Tibial nerve (tissue), 4 donors: ENCODE results near the gene TRMU. TPM values are rescaled to one million over a fixed set of nuclear protein-coding genes. Genes with fewer than 3 reads are reported as not detected.
A peak's percentile ranks its signal among the peaks of the same experiment; 100 is the strongest.

Experiments
- DNase-seq, 2 donors: peaks; one replicate each; pipeline ENCODE4 v3.0.0-alpha.2; 2019; ENCODE audit warnings: low spot score in 2 of 2
- H3K27ac ChIP-seq, 4 donors: fragments of 200-600 bp; sonication (generic) in 3 of 4; one replicate each; pipeline ENCODE4 v1.5.1; 2017 to 2019; ENCODE audit warnings: mild to moderate bottlenecking in 1 of 4
- H3K27me3 ChIP-seq, 2 donors: fragments of 200-600 bp; sonication (generic) in 1 of 2; one replicate each; pipeline versions ENCODE4 v1.5.1 to v1.6.0; 2017 to 2019
- H3K36me3 ChIP-seq, 3 donors: fragments of 200-600 bp; sonication (generic); one replicate each; pipeline ENCODE4 v1.5.1; 2018 to 2019
- H3K4me1 ChIP-seq, 4 donors: fragments of 200-600 bp; sonication (generic) in 3 of 4; one replicate each; pipeline ENCODE4 v1.5.1; 2017 to 2019
- H3K4me3 ChIP-seq, 4 donors: fragments of 200-600 bp; sonication (generic) in 3 of 4; one replicate each; pipeline ENCODE4 v1.5.1; 2017 to 2019; ENCODE audit warnings: mild to moderate bottlenecking in 1 of 4, moderate library complexity in 1 of 4
- H3K9me3 ChIP-seq, 4 donors: fragments of 200-600 bp; sonication (generic) in 3 of 4; one replicate each; pipeline ENCODE4 v1.5.1; 2017 to 2019
- CTCF ChIP-seq, 5 experiments: fragments of 200-600 bp in 3 of 5; fragments of 450-650 bp in 2 of 5; sonication (generic) in 3 of 5; IDR thresholded peaks; one replicate each; pipeline ENCODE4 v1.5.1; 2016 to 2019; ENCODE audit warnings: antibody characterized with exemption in 5 of 5, mild to moderate bottlenecking in 3 of 5, moderate library complexity in 2 of 5
- EP300 ChIP-seq, 2 donors: sonication (generic); formaldehyde crosslinking; IDR thresholded peaks; one replicate each; pipeline ENCODE4 v1.6.1; 2017; ENCODE audit warnings: antibody characterized with exemption in 2 of 2, mild to moderate bottlenecking in 1 of 2
- POLR2A ChIP-seq, 2 donors: fragments of 450-650 bp; IDR thresholded peaks; one replicate each; pipeline ENCODE4 v1.6.1; 2017; ENCODE audit warnings: antibody characterized with exemption in 2 of 2, mild to moderate bottlenecking in 2 of 2, moderate library complexity in 2 of 2
- WGBS, 2 donors: methylation state at CpG; one replicate each; pipeline ENCODE4 v1.1.5; 2018; 5-methylcytosine and 5-hydroxymethylcytosine counted together
- total RNA-seq, 4 donors: library from RNA; depleted of rRNA; stranded (reverse); fragments of >200 nt; gene quantifications; one replicate each; pipeline ENCODE4 v1.1.0, GENCODE V29; 2016

The TRMU gene
- total RNA-seq, 4 donors from 2014 or later, result 50.0 to 85.3 (median 64.5) TPM

- Histone ChIP-seq H3K4me3 (no peak overlapping the region), H3K4me1 (peaks cover 0 to 14% (median 0%) of the 10 kb centered on the region in 4 donors), H3K27me3 (no peaks in the 10 kb centered on the region), H3K36me3 (peaks cover 4 to 100% (median 7%) of the 10 kb centered on the region in 3 donors), H3K9me3 (peaks cover 0 to 9% (median 0%) of the 10 kb centered on the region in 4 donors), H3K27ac (peak overlapping the region in 1 of 4 donors; percentile 35)
- no peak for TF ChIP-seq EP300 (IDR thresholded peaks at IDR 0.05)
- no peak for TF ChIP-seq CTCF (IDR thresholded peaks at IDR 0.05)
- no peak for TF ChIP-seq POLR2A (IDR thresholded peaks at IDR 0.05)
- no peak for DNase-seq
- 88 to 93% methylated on average over 4 to 5 of the region's 7 CpGs for WGBS, 2 donors
These were observed 46.7 kb upstream of the TRMU start for GRCh38 chr22:46288846-46289243.

GRCh38 chr22:46289244-46289891, 46.1 kb upstream of the TRMU start:
- 80 to 93% methylated on average over 18 to 24 of the region's 33 CpGs for WGBS, 2 donors
- H3K27me3 ChIP-seq, result no peaks in the 10 kb centered on the region
- DNase-seq, result no peak
- peaks cover 0 to 14% (median 0%) of the 10 kb centered on the region in 4 donors for H3K4me1 ChIP-seq
- TF ChIP-seq CTCF (IDR thresholded peaks at IDR 0.05), result no peak
- TF ChIP-seq POLR2A (IDR thresholded peaks at IDR 0.05), result no peak
- no peak for TF ChIP-seq EP300 (IDR thresholded peaks at IDR 0.05)
- H3K36me3 ChIP-seq, result peaks cover 3 to 98% (median 4%) of the 10 kb centered on the region in 3 donors
- H3K27ac ChIP-seq, result no peak overlapping the region
- no peak overlapping the region for H3K4me3 ChIP-seq
- peaks cover 0 to 9% (median 0%) of the 10 kb centered on the region in 4 donors for H3K9me3 ChIP-seq

DNA sequence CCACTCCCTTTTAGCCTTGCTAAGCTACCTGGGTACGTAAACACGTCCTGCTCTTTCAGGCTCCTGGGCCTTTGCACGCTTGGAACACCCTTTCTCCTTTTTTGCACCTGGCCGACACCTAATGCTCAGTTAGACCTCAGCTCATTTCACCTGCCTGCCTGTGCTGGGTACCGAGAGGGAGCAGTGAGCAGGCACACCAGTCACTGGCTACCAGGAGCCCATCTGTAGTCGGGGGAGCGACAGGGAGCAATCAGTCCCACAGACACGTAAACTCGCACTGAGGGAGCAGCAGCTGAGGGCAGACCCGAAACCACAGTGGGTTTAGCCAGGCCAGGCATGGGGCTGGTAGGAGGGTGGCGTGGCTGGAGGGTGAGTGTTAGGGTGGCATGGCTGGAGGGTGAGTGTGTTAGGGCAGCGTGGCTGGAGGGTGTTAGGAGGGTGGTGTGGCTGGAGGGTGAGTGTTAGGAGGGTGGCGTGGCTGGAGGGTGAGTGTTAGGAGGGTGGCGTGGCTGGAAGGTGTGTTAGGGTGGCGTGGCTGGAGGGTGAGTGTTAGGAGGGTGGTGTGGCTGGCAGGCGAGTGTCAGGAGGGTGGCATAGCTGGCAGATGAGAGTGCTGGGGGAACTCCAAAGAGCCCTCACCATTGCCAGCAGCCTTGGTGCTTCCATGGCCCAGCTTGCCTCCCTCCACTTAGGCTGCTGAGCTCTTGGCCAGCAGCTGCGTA, 45.2 kb upstream of the TRMU start:
- 88 to 91% methylated on average over 17 of the region's 17 CpGs for WGBS, 2 donors
- Histone ChIP-seq H3K36me3 (peaks cover 3 to 89% (median 4%) of the 10 kb centered on the region in 3 donors), H3K4me1 (peaks cover 0 to 14% (median 0%) of the 10 kb centered on the region in 4 donors), H3K9me3 (peaks cover 0 to 9% (median 0%) of the 10 kb centered on the region in 4 donors), H3K27ac (no peak overlapping the region), H3K4me3 (no peak overlapping the region), H3K27me3 (no peaks in the 10 kb centered on the region)
- DNase-seq, result no peak
- TF ChIP-seq EP300 (IDR thresholded peaks at IDR 0.05) (no peak), POLR2A (IDR thresholded peaks at IDR 0.05) (no peak), CTCF (IDR thresholded peaks at IDR 0.05) (no peak)

GRCh38 chr22:46290843-46291785, 44.4 kb upstream of the TRMU start:
- Histone ChIP-seq H3K9me3 (peaks cover 0 to 9% (median 0%) of the 10 kb centered on the region in 4 donors), H3K27ac (no peak overlapping the region), H3K4me3 (no peak overlapping the region), H3K36me3 (peaks cover 3 to 80% (median 4%) of the 10 kb centered on the region in 3 donors), H3K4me1 (peaks cover 0 to 22% (median 7%) of the 10 kb centered on the region in 4 donors), H3K27me3 (no peaks in the 10 kb centered on the region)
- no peak for DNase-seq
- WGBS, 2 donors, result 90 to 92% methylated on average over 20 to 23 of the region's 23 CpGs
- TF ChIP-seq EP300 (IDR thresholded peaks at IDR 0.05), result no peak
- no peak for TF ChIP-seq CTCF (IDR thresholded peaks at IDR 0.05)
- TF ChIP-seq POLR2A (IDR thresholded peaks at IDR 0.05), result no peak
